Measurements from ENCODE around the gene SLC25A25. TPM values are rescaled to one million over a fixed set of nuclear protein-coding genes. Genes with fewer than 3 reads are reported as not detected.

Gene SLC25A25
- total and polyA plus RNA-seq, 2 donors (not counting 3 experiments of a cell fraction or from before 2014, with no cell fraction given), result 18.1 to 20.2 TPM

- H3K9ac ChIP-seq (replicated peaks; ENCODE audit: extremely low read depth, insufficient read depth, low read length), result no peak overlapping the region
- H3K79me2 ChIP-seq (ENCODE audit: control insufficient read depth, insufficient read depth, low read length), result no peaks in the 10 kb centered on the region
- CTCF ChIA-PET, result no interaction called here
- POLR2A ChIA-PET, result no interaction called here
- DNase-seq (ENCODE audit: low read depth, low spot score), result no peak
- no peak overlapping the region for H3K4me3 ChIP-seq (replicated peaks in 1 of 3; ENCODE audit: insufficient read depth in 1 of 3, low read depth in 1 of 3, low read length in 3 of 3)
- no peaks in the 10 kb centered on the region for H4K20me1 ChIP-seq (replicated peaks; ENCODE audit: control insufficient read depth, extremely low read depth, insufficient read depth, low read length)
- peaks cover 2% of the 10 kb centered on the region for H3K4me1 ChIP-seq (ENCODE audit: control insufficient read depth, extremely low read depth, insufficient read depth, low read length)
- H2AFZ ChIP-seq (ENCODE audit: low read depth, low read length), result no peak overlapping the region
- TF ChIP-seq, protein P1, sequence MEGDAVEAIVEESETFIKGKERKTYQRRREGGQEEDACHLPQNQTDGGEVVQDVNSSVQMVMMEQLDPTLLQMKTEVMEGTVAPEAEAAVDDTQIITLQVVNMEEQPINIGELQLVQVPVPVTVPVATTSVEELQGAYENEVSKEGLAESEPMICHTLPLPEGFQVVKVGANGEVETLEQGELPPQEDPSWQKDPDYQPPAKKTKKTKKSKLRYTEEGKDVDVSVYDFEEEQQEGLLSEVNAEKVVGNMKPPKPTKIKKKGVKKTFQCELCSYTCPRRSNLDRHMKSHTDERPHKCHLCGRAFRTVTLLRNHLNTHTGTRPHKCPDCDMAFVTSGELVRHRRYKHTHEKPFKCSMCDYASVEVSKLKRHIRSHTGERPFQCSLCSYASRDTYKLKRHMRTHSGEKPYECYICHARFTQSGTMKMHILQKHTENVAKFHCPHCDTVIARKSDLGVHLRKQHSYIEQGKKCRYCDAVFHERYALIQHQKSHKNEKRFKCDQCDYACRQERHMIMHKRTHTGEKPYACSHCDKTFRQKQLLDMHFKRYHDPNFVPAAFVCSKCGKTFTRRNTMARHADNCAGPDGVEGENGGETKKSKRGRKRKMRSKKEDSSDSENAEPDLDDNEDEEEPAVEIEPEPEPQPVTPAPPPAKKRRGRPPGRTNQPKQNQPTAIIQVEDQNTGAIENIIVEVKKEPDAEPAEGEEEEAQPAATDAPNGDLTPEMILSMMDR (IDR thresholded peaks at IDR 0.05; ENCODE audit: extremely low read depth in 1 of 2, insufficient read depth in 1 of 2, low read depth in 1 of 2, low read length in 2 of 2), result no peak
- TF ChIP-seq GATA2 (IDR thresholded peaks at IDR 0.05; ENCODE audit: insufficient read depth, insufficient read length, low read depth, low read length) (no peak), JUN (IDR thresholded peaks at IDR 0.05; ENCODE audit: borderline replicate concordance, insufficient read depth, insufficient read length, low read depth) (no peak), POLR2AphosphoS5 (IDR thresholded peaks at IDR 0.05; ENCODE audit: insufficient read depth, low read depth, low read length) (no peak), POLR2A (IDR thresholded peaks at IDR 0.05; ENCODE audit: low read depth, low read length) (no peak)
- TF ChIP-seq, protein P2, sequence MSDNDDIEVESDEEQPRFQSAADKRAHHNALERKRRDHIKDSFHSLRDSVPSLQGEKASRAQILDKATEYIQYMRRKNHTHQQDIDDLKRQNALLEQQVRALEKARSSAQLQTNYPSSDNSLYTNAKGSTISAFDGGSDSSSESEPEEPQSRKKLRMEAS (IDR thresholded peaks at IDR 0.05; ENCODE audit: insufficient read depth, insufficient read length), result no peak
- no peak overlapping the region for H3K27ac ChIP-seq (ENCODE audit: insufficient read depth, low read depth, low read length)
- no TSS peak for BruUV-seq (replicated peaks)
- H3K4me2 ChIP-seq (ENCODE audit: insufficient read depth, low read length), result no peak overlapping the region
- H3K9me1 ChIP-seq (replicated peaks; ENCODE audit: control insufficient read depth, extremely low read depth, insufficient read depth, low read length), result no peaks in the 10 kb centered on the region
- no peaks in the 10 kb centered on the region for H3K27me3 ChIP-seq (ENCODE audit: control insufficient read depth in 2 of 2, insufficient read depth in 2 of 2, low read length in 2 of 2)
- no peaks in the 10 kb centered on the region for H3K36me3 ChIP-seq (ENCODE audit: control insufficient read depth in 2 of 2, extremely low read depth in 1 of 2, insufficient read depth in 2 of 2, low read length in 2 of 2)
- dilution Hi-C loops (cut with MboI; ENCODE audit: extremely low pct_ligation_motif_present, low sequenced_read_pairs), result no loop called here
- intact Hi-C loops (cut with micrococcal nuclease), result no loop called here
- no peak for FAIRE-seq
- H3K9me3 ChIP-seq (replicated peaks; ENCODE audit: control insufficient read depth, insufficient read depth, low read length), result no peaks in the 10 kb centered on the region
Measured at GRCh38 chr9:128053560-128053959, 14.5 kb upstream of the SLC25A25 start.

DNA sequence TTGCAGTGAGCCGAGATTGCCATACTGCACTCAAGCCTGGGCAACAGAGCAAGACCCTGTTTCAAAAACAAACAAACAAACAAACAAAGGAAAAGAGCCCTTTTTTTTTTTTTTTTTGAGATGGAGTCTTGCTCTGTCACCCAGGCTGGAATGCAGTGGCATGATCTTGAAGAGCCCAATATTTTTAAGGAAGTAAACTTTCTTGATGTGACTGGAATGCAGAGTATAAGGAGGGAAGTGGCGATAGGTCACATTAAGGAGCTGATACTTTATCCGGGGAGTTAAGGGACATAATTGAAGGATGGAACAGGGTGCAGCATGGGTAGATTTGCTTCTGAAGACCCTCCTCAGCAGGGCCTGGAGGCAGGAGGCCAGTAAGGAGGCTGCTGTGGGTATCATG is 13.9 kb upstream of the SLC25A25 start:
- Histone ChIP-seq H3K79me2 (ENCODE audit: control insufficient read depth, insufficient read depth, low read length) (no peaks in the 10 kb centered on the region), H2AFZ (ENCODE audit: low read depth, low read length) (no peak overlapping the region), H3K27me3 (ENCODE audit: control insufficient read depth in 2 of 2, insufficient read depth in 2 of 2, low read length in 2 of 2) (no peaks in the 10 kb centered on the region), H4K20me1 (replicated peaks; ENCODE audit: control insufficient read depth, extremely low read depth, insufficient read depth, low read length) (no peaks in the 10 kb centered on the region), H3K4me2 (ENCODE audit: insufficient read depth, low read length) (no peak overlapping the region), H3K4me3 (replicated peaks in 1 of 3; ENCODE audit: insufficient read depth in 1 of 3, low read depth in 1 of 3, low read length in 3 of 3) (no peak overlapping the region), H3K9me1 (replicated peaks; ENCODE audit: control insufficient read depth, extremely low read depth, insufficient read depth, low read length) (no peaks in the 10 kb centered on the region), H3K36me3 (ENCODE audit: control insufficient read depth in 2 of 2, extremely low read depth in 1 of 2, insufficient read depth in 2 of 2, low read length in 2 of 2) (no peaks in the 10 kb centered on the region), H3K9ac (replicated peaks; ENCODE audit: extremely low read depth, insufficient read depth, low read length) (no peak overlapping the region), H3K9me3 (replicated peaks; ENCODE audit: control insufficient read depth, insufficient read depth, low read length) (no peaks in the 10 kb centered on the region), H3K4me1 (ENCODE audit: control insufficient read depth, extremely low read depth, insufficient read depth, low read length) (peaks cover 2% of the 10 kb centered on the region), H3K27ac (ENCODE audit: insufficient read depth, low read depth, low read length) (no peak overlapping the region)
- FAIRE-seq (no peak), DNase-seq (ENCODE audit: low read depth, low spot score) (no peak)
- intact Hi-C loops (cut with micrococcal nuclease) (no loop called here), dilution Hi-C loops (cut with MboI; ENCODE audit: extremely low pct_ligation_motif_present, low sequenced_read_pairs) (no loop called here)
- BruUV-seq (replicated peaks), result no TSS peak
- POLR2A ChIA-PET, result no interaction called here
- CTCF ChIA-PET, result no interaction called here
- TF ChIP-seq JUN (IDR thresholded peaks at IDR 0.05; ENCODE audit: borderline replicate concordance, insufficient read depth, insufficient read length, low read depth), result no peak
- TF ChIP-seq, protein P2 (IDR thresholded peaks at IDR 0.05; ENCODE audit: insufficient read depth, insufficient read length), result no peak
- no peak for TF ChIP-seq EZH2 (IDR thresholded peaks at IDR 0.05; ENCODE audit: borderline replicate concordance, low read depth, low read length, severe bottlenecking)
- no peak for TF ChIP-seq GATA2 (IDR thresholded peaks at IDR 0.05; ENCODE audit: insufficient read depth, insufficient read length, low read depth, low read length)
- TF ChIP-seq MYC (IDR thresholded peaks at IDR 0.05; ENCODE audit: low read depth, low read length), result no peak
- TF ChIP-seq, protein P1 (IDR thresholded peaks at IDR 0.05; ENCODE audit: extremely low read depth in 1 of 2, insufficient read depth in 1 of 2, low read depth in 1 of 2, low read length in 2 of 2), result no peak
- TF ChIP-seq FOS (IDR thresholded peaks at IDR 0.05; ENCODE audit: borderline replicate concordance, insufficient read depth, low read length), result no peak
- TF ChIP-seq POLR2A (IDR thresholded peaks at IDR 0.05; ENCODE audit: low read depth, low read length), result no peak
- TF ChIP-seq POLR2AphosphoS5 (IDR thresholded peaks at IDR 0.05; ENCODE audit: insufficient read depth, low read depth, low read length), result no peak

All from endothelial cell of umbilical vein (primary cell).